ENCODE results near the gene SPAG16. TPM values are rescaled to one million over a fixed set of nuclear protein-coding genes. Genes with fewer than 3 reads are reported as not detected.
"Not testable (repeated sequence)": the region's sequence is repeated elsewhere in the genome, so short reads cannot be mapped to it uniquely, and the experiment has no call there.

SPAG16 gene
- total RNA-seq, 4 donors from 2014 or later: 14.1 to 43.1 (median 30.2) TPM

DNA sequence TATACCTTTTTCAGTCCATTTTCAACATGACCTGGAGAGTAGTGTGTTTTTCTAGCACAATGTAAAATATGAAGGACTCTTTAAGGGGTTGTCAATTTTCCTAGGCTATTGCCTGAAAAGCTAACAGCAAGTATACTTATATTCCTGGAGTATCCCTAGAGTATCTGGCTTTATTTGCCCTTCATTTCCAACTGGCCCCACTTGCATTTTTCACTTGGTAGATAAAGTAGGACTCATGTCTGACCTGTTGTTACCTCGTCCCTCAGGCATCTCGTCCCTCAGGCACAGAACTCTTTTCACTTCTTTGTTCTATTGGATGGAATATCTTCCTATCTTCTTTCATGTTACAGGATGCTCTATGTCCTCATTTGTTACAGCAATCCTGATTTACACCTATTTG, 69.2 kb downstream of the SPAG16 start:
- no peak for DNase-seq
- H3K27ac ChIP-seq: no peak overlapping the region
- peaks cover 0 to 4% (median 0%) of the 10 kb centered on the region in 3 donors for H3K9me3 ChIP-seq
- no peaks in the 10 kb centered on the region for H3K36me3 ChIP-seq
- no peaks in the 10 kb centered on the region for H3K4me1 ChIP-seq
- TF ChIP-seq CTCF (IDR thresholded peaks at IDR 0.05) (no peak), POLR2A (IDR thresholded peaks at IDR 0.05) (no peak)
- WGBS, 2 donors: 72 to 88% methylated on average over 2 of the region's 2 CpGs
- no peaks in the 10 kb centered on the region for H3K27me3 ChIP-seq
- intact Hi-C loops (cut with DNase I): no loop called here
- no peak overlapping the region for H3K4me3 ChIP-seq

GRCh38 chr2:213376644-213377043, 92.4 kb downstream of the SPAG16 start:
- no peak overlapping the region for H3K27ac ChIP-seq
- H3K4me3 ChIP-seq: no peak overlapping the region
- intact Hi-C loops (cut with DNase I): no loop called here
- DNase-seq: no peak
- TF ChIP-seq CTCF (IDR thresholded peaks at IDR 0.05) (no peak), POLR2A (IDR thresholded peaks at IDR 0.05) (no peak)
- no peaks in the 10 kb centered on the region for H3K4me1 ChIP-seq
- no peaks in the 10 kb centered on the region for H3K36me3 ChIP-seq
- 88 to 94% methylated on average over 1 of the region's 1 CpG for WGBS, 2 donors
- no peaks in the 10 kb centered on the region for H3K27me3 ChIP-seq
- no peaks in the 10 kb centered on the region for H3K9me3 ChIP-seq

- H3K4me3 ChIP-seq; DNase-seq; H3K4me1 ChIP-seq; intact Hi-C loops (cut with DNase I); H3K36me3 ChIP-seq; H3K27me3 ChIP-seq; H3K27ac ChIP-seq; H3K9me3 ChIP-seq: not testable (repeated sequence)
- 91 to 96% methylated on average over 7 to 9 of the region's 9 CpGs for WGBS, 2 donors
Measured at GRCh38 chr2:213407027-213407426, 122.8 kb downstream of the SPAG16 start.

GRCh38 chr2:213408426-213409070, 124.3 kb downstream of the SPAG16 start:
- DNase-seq; H3K9me3 ChIP-seq; intact Hi-C loops (cut with DNase I); H3K27me3 ChIP-seq; H3K27ac ChIP-seq; H3K4me1 ChIP-seq; H3K4me3 ChIP-seq; H3K36me3 ChIP-seq: not testable (repeated sequence)
- WGBS, 2 donors: 65 to 70% methylated on average over 6 of the region's 6 CpGs

- H3K27me3 ChIP-seq; H3K4me1 ChIP-seq; H3K27ac ChIP-seq; H3K36me3 ChIP-seq; DNase-seq; H3K9me3 ChIP-seq; intact Hi-C loops (cut with DNase I); H3K4me3 ChIP-seq: not testable (repeated sequence)
- WGBS, 2 donors: 80 to 94% methylated on average over 9 of the region's 9 CpGs
Measured at GRCh38 chr2:213410687-213411086, 126.4 kb downstream of the SPAG16 start.

GRCh38 chr2:213411582-213412289, 127.5 kb downstream of the SPAG16 start:
- Histone ChIP-seq H3K36me3 (no peaks in the 10 kb centered on the region), H3K27me3 (no peaks in the 10 kb centered on the region), H3K27ac (peak overlapping the region in 1 of 4 donors; percentile 28), H3K4me3 (no peak overlapping the region), H3K4me1 (no peaks in the 10 kb centered on the region), H3K9me3 (no peaks in the 10 kb centered on the region)
- intact Hi-C loops (cut with DNase I): no loop called here
- TF ChIP-seq CTCF (IDR thresholded peaks at IDR 0.05) (no peak), POLR2A (IDR thresholded peaks at IDR 0.05) (no peak)
- 63 to 68% methylated on average over 10 of the region's 10 CpGs for WGBS, 2 donors
- DNase-seq: no peak
